Fibroblast of the aortic adventitia (primary cell): ENCODE results near the gene COL18A1. TPM values are rescaled to one million over a fixed set of nuclear protein-coding genes. Genes with fewer than 3 reads are reported as not detected.

Experiments
- DNase-seq: peaks from one replicate; pipeline ENCODE4 v3.0.0-alpha.2; 2010; ENCODE audit warnings: low read depth
- H3K4me3 ChIP-seq: 2 replicates; pipeline ENCODE4 v1.5.1; 2011; ENCODE audit warnings: low read depth, mild to moderate bottlenecking, control low read depth, low read length, moderate library complexity
- CTCF ChIP-seq: IDR thresholded peaks from 2 replicates; pipeline ENCODE4 v1.5.1; 2011; ENCODE audit warnings: mild to moderate bottlenecking, low read length, control low read depth, inconsistent platforms; ENCODE audit not compliant: insufficient read depth
- total RNA-seq: library from RNA; depleted of rRNA; stranded (reverse); fragments of >200 nt; gene quantifications from 2 replicates; pipeline ENCODE4 v1.2.3, GENCODE V29; 2012; ENCODE audit warnings: low replicate concordance

The COL18A1 gene
- total RNA-seq, 1 donor, result 57.9 TPM

- no peak for DNase-seq
- no peak for TF ChIP-seq CTCF
- H3K4me3 ChIP-seq, result no peak overlapping the region
Measured at GRCh38 chr21:45481566-45481965, 76.6 kb downstream of the COL18A1 start.

GRCh38 chr21:45481977-45482898, 77.3 kb downstream of the COL18A1 start:
- no peak overlapping the region for H3K4me3 ChIP-seq
- no peak for DNase-seq
- TF ChIP-seq CTCF, result no peak

- no peak for DNase-seq
- no peak for TF ChIP-seq CTCF
Measured at GRCh38 chr21:45482899-45483821, 78.2 kb downstream of the COL18A1 start.

GRCh38 chr21:45484318-45484717, 79.4 kb downstream of the COL18A1 start:
- TF ChIP-seq CTCF, result no peak
- H3K4me3 ChIP-seq, result no peak overlapping the region
- no peak for DNase-seq

More at GRCh38 chr21:45482899-45483821, 78.2 kb downstream of the COL18A1 start:
- no peak overlapping the region for H3K4me3 ChIP-seq

GRCh38 chr21:45485686-45486442, 80.9 kb downstream of the COL18A1 start:
- no peak for TF ChIP-seq CTCF
- no peak overlapping the region for H3K4me3 ChIP-seq
- DNase-seq, result no peak

- no peak overlapping the region for H3K4me3 ChIP-seq
- TF ChIP-seq CTCF, result no peak
- DNase-seq, result no peak
Measured at GRCh38 chr21:45486443-45487160, 81.6 kb downstream of the COL18A1 start.
